Omental fat pad (tissue), 4 donors: ENCODE data around the gene FNTB. TPM values are rescaled to one million over a fixed set of nuclear protein-coding genes. Genes with fewer than 3 reads are reported as not detected.

Experiments used
- ATAC-seq: fragments of 150-250 bp; one replicate; pipeline ENCODE4 v1.9.1; 2016; ENCODE audit warnings: mild to moderate bottlenecking, moderate library complexity; ENCODE audit not compliant: low FRiP score
- DNase-seq: peaks from one replicate; pipeline ENCODE4 v3.0.0-alpha.2; 2019; ENCODE audit warnings: low spot score
- total RNA-seq, 4 donors: library from RNA; depleted of rRNA; stranded (reverse); fragments of >200 nt; gene quantifications; one replicate each; pipeline ENCODE4 v1.1.0, GENCODE V29; 2016
- TF ChIP-seq, protein P1 (sequence below), 3 donors: fragments of 450-650 bp; IDR thresholded peaks; one replicate each; pipeline ENCODE4 v1.5.1; 2016 to 2017; ENCODE audit warnings: antibody characterized with exemption in 3 of 3, mild to moderate bottlenecking in 3 of 3, moderate library complexity in 2 of 3

Gene FNTB
- total RNA-seq, 4 donors from 2014 or later, result 8.4 to 16.7 (median 13.7) TPM

DNA sequence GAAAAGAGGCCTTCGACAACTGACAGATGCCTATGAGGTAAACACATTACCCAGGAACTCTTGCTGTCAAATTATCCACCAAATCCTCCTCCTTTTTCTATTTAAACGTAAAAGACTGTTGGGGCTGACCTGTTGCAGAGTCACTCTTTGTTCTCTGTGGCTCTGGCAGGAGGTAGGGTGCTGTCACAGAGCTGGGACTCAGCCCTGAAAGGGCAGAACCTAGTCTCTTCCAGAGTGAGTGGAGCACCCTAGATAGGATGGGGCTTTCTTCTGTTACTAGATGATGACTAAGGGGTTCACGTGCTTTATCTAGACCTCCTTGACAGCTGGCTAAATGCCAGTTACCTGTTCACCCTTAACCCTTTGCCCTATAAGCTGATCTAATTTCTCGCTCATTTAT lies 25.7 kb downstream of the FNTB start:
- DNase-seq, result no peak
- no peak for ATAC-seq
- TF ChIP-seq, protein P1, sequence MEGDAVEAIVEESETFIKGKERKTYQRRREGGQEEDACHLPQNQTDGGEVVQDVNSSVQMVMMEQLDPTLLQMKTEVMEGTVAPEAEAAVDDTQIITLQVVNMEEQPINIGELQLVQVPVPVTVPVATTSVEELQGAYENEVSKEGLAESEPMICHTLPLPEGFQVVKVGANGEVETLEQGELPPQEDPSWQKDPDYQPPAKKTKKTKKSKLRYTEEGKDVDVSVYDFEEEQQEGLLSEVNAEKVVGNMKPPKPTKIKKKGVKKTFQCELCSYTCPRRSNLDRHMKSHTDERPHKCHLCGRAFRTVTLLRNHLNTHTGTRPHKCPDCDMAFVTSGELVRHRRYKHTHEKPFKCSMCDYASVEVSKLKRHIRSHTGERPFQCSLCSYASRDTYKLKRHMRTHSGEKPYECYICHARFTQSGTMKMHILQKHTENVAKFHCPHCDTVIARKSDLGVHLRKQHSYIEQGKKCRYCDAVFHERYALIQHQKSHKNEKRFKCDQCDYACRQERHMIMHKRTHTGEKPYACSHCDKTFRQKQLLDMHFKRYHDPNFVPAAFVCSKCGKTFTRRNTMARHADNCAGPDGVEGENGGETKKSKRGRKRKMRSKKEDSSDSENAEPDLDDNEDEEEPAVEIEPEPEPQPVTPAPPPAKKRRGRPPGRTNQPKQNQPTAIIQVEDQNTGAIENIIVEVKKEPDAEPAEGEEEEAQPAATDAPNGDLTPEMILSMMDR (IDR thresholded peaks at IDR 0.05), result no peak

DNA sequence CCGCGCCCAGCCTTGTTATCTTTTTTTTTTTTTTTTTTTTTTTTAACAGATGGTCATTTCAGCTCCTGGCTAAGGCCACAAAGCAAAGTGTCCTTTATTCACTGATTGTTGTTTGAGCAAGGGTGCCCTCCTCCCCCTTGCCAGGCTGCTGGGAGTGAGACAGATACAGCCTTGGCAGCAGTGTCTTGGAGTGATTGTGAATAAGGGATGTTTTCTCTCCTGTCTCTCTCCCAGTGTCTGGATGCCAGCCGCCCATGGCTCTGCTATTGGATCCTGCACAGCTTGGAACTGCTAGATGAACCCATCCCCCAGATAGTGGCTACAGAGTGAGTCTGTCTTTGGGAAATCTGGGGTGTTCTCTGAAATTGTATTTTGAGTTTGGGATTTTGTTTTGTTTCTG lies 28.7 kb downstream of the FNTB start:
- TF ChIP-seq, protein P1 (IDR thresholded peaks at IDR 0.05), result no peak
- no peak for ATAC-seq
- DNase-seq, result no peak

DNA sequence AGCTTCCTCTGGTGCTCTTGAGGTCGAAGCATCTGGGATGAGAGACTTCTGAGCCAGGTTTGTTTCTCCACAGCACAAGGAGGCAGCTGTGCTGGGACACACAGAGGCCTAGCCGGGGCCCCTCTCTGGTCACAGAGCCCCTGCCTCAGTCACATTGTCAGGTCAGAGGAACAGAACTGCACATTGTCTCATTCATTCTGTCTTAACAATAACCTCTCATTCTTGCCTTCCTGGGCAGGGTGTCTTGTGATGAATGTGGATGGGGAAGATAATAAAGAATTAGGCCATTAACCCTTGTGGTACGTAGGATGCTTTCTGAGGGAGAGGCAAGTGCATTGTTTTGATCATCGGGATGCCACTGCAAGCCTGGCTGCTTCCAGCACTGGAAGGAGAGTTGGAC lies 29.8 kb downstream of the FNTB start:
- no peak for DNase-seq
- TF ChIP-seq, protein P1 (IDR thresholded peaks at IDR 0.05), result no peak
- ATAC-seq, result no peak

DNA sequence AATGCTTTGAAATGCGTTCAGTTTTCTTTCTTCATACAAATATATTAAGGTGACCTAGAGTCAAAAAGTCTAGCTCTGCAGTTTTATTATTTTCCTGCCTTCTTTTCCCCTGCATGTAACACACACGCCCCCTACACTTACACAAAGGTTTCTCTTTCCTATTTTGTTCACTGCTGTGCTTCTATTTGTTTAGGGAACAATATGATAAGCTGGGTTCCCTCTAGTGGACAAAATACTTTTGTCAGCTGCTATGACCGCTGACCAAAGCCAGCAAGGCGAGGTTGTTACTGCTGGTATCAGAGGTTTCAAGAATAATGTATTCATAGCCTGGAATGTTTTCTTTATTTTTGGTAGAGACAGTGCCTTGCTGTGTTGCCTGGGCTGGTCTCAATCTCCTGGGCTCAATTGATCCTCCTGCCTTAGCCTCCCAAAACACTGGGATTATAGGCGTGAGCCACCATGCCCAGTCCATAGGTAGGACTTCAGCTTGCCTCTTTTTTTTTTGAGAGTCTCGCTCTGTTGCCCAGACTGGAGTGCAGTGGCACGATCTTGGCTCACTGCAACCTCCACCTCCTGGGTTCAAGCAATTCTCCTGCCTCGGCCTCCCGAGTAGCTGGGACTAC lies 33.4 kb downstream of the FNTB start:
- ATAC-seq (peak; percentile 81), DNase-seq (no peak)
- TF ChIP-seq, protein P1 (IDR thresholded peaks at IDR 0.05), result peak in 1 of 3 donors; percentile 36

DNA sequence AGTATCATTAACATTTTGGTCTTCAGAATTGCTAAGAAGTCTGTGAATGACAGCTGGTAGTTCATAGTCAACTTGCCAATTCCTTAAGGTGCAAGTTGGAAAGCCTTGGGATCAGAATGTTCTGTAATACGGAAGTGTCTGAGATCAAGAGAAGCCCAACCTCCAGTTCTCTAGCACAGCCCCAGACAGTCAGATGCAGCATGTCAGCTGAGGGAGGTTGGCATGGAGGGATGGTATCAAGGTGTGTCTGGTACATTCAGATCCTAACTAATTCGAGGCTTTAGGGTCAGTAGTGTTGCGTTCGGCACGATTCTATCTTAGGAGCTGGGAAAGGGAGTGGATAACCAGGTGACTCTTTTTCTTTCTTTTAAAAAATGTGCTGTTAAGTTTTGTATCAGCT lies 38.3 kb downstream of the FNTB start:
- TF ChIP-seq, protein P1 (IDR thresholded peaks at IDR 0.05), result no peak
- DNase-seq (no peak), ATAC-seq (no peak)

DNA sequence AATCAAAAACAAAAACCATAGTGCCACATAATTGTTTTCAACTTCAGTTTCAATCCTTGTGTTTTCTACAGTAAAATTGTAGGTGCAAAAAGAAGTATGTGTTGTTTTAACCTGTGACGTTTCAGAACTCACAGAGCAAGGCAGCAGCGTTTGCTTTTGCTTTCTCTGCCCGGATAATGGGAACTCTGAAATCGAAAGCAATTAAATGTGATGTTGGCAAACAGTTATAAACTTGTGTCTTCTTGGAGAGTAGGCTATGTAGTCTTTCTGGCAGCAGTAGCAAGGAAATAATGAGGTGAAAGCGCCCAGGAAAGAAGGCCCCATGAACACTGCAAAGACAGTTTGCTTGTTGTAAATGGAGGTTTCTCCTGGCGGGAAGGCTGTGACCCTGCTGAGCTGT lies 39.1 kb downstream of the FNTB start:
- ATAC-seq, result no peak
- TF ChIP-seq, protein P1 (IDR thresholded peaks at IDR 0.05), result no peak
- no peak for DNase-seq

DNA sequence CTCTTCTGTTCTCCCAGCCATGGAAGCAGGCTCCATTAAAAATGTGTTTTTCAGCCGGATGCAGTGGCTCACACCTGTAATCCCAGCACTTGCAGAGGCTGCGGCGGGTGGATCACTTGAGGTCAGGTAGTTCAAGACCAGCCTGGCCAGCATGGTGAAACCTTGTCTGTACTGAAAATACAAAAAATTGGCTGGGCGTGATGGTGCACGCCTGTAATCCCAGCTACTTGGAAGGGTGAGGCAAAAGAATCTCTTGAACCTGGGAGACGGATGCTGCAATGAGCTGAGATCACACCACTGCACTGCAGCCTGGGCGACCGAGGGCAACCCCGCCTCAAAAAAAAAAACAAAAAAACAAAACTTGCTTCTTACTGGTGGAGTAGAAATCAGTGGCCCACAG lies 39.8 kb downstream of the FNTB start:
- TF ChIP-seq, protein P1 (IDR thresholded peaks at IDR 0.05), result no peak
- ATAC-seq (no peak), DNase-seq (no peak)
